Panc1 (cell line): ENCODE measurements around the gene MAD1L1. TPM values are rescaled to one million over a fixed set of nuclear protein-coding genes. Genes with fewer than 3 reads are reported as not detected.

ENCODE experiments used
- ATAC-seq: fragments of 200-7000 bp; cut with Tn5 transposase; 2 replicates; pipeline ENCODE4 v1.9.1; 2020; ENCODE audit warnings: mild to moderate bottlenecking, moderate library complexity
- BruUV-seq: library from RNA; stranded (reverse); fragments of 400-500 nt; replicated peaks from 2 replicates; lab custom pipeline; 2021; lab: Mats Ljungman, UMichigan
- CTCF ChIA-PET: fragments of 300-600 bp; sonication (Branson Sonifier 250); formaldehyde crosslinking; loops from one replicate; lab custom pipeline; 2022; ENCODE audit warnings: antibody characterized with exemption; lab: Charles Lee
- POLR2A ChIA-PET: fragments of 300-600 bp; sonication (Branson Sonifier 250); formaldehyde crosslinking; loops from one replicate; lab custom pipeline; 2022; ENCODE audit warnings: antibody characterized with exemption; lab: Charles Lee
- DNase-seq: peaks from one replicate; pipeline ENCODE4 v3.0.0-alpha.2; 2010; ENCODE audit warnings: low read depth, low spot score
- H3K27ac ChIP-seq: 2 replicates; pipeline ENCODE4 v1.5.1; 2011; ENCODE audit warnings: mild to moderate bottlenecking, low read length, inconsistent platforms
- H3K27me3 ChIP-seq: fragments of 200-500 bp; sonication (Bioruptor generic); 2 replicates; pipeline ENCODE4 v1.6.0; 2014; ENCODE audit warnings: low read length, inconsistent platforms; ENCODE audit not compliant: control insufficient read depth, insufficient read depth
- H3K36me3 ChIP-seq: fragments of 200-500 bp; sonication (Bioruptor generic); 2 replicates; pipeline ENCODE4 v1.5.1; 2014; ENCODE audit warnings: inconsistent platforms, mild to moderate bottlenecking, low read length, moderate library complexity; ENCODE audit not compliant: control insufficient read depth, insufficient read depth
- H3K4me1 ChIP-seq: 2 replicates; pipeline ENCODE4 v1.5.1; 2011; ENCODE audit warnings: inconsistent platforms, mild to moderate bottlenecking, low read length, moderate library complexity; ENCODE audit not compliant: control insufficient read depth, insufficient read depth
- H3K4me3 ChIP-seq, 2 experiments: 2 replicates each; pipeline ENCODE4 v1.5.1; 2011 to 2012; ENCODE audit warnings: low read depth in 2 of 2, low read length in 2 of 2, mild to moderate bottlenecking in 2 of 2, inconsistent platforms in 1 of 2, moderate library complexity in 1 of 2
- H3K9me3 ChIP-seq: fragments of 200-500 bp; sonication (Bioruptor generic); 2 replicates; pipeline ENCODE4 v1.5.1; 2014; ENCODE audit warnings: low read depth, mild to moderate bottlenecking, inconsistent platforms, low read length, moderate library complexity; ENCODE audit not compliant: control insufficient read depth, insufficient read depth
- CTCF ChIP-seq: fragments of 450-650 bp; IDR thresholded peaks from 2 replicates; pipeline ENCODE4 v1.5.1; 2017; ENCODE audit warnings: mild to moderate bottlenecking
- POLR2AphosphoS5 ChIP-seq: IDR thresholded peaks from 2 replicates; pipeline ENCODE4 v1.6.1; 2012; ENCODE audit warnings: mild to moderate bottlenecking, low read depth, low read length, moderate library complexity
- REST ChIP-seq, 2 experiments: IDR thresholded peaks; 2 replicates each; pipeline ENCODE4 v1.6.1; 2011 to 2012; ENCODE audit warnings: low read depth in 2 of 2, control low read depth in 1 of 2, low read length in 1 of 2, mild to moderate bottlenecking in 1 of 2, moderate library complexity in 1 of 2; ENCODE audit not compliant: insufficient read depth in 1 of 2
- SIN3A ChIP-seq: IDR thresholded peaks from 2 replicates; pipeline ENCODE4 v1.6.1; 2012; ENCODE audit warnings: low read depth, mild to moderate bottlenecking, low read length, moderate library complexity, borderline replicate concordance; ENCODE audit not compliant: insufficient read depth
- TCF7L2 ChIP-seq: IDR thresholded peaks from 2 replicates; pipeline ENCODE4 v1.6.1; 2011; ENCODE audit warnings: mild to moderate bottlenecking, low read depth, low read length, inconsistent platforms
- in situ Hi-C: cut with HindIII; loops from 2 replicates; pipeline ENCODE4 v1.10.0; 2016; ENCODE audit warnings: low sequenced_read_pairs, low pct_unique_long_range_greater_than_20kb
- intact Hi-C: fragments of 100-400 bp; cut with micrococcal nuclease; formaldehyde crosslinking; loops from one replicate; pipeline ENCODE4 v1.10.0; 2022; ENCODE audit not compliant: unreplicated experiment
- total RNA-seq: library from RNA; stranded (reverse); gene quantifications from one replicate; pipeline ENCODE4 v1.2.1, GENCODE V29; 2021; ENCODE audit not compliant: unreplicated experiment

MAD1L1 gene
- total RNA-seq, 1 experiment from 2014 or later, result 70.8 TPM

DNA sequence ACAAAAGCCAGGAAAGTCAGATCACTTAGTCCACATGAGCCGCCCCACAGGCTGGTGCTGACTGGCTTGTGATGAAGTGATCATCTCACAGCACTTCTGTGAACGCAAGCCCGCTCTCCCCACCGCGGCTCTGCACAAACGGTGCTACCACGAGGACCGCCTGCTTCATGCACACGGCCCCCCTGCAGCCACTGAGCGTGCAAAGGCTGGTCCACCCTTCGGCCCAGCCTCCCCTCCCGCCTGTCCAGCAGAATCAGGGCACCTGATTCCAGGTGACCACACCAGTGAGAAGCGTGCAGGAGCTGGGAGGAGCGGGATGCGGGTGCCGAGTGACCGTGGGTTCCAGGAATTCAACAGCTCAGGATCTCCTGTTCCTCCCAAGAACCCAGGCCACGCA, 32.2 kb downstream of the MAD1L1 start:
- H3K4me1 ChIP-seq, result no peaks in the 10 kb centered on the region
- intact Hi-C loops, result no loop called here
- H3K36me3 ChIP-seq, result no peaks in the 10 kb centered on the region
- in situ Hi-C loops, result no loop called here
- no peak overlapping the region for H3K4me3 ChIP-seq
- no peaks in the 10 kb centered on the region for H3K27me3 ChIP-seq
- ChIA-PET POLR2A (no interaction called here), CTCF (no interaction called here)
- BruUV-seq, result no TSS peak
- ATAC-seq (no peak), DNase-seq (no peak)
- no peak for TF ChIP-seq POLR2AphosphoS5
- no peak for TF ChIP-seq TCF7L2
- TF ChIP-seq CTCF, result no peak
- no peak for TF ChIP-seq SIN3A
- no peak for TF ChIP-seq REST (IDR thresholded peaks at IDR 0.05; ENCODE audit: insufficient read depth in 1 of 2, low read depth in 2 of 2, low read length in 1 of 2)
- no peak overlapping the region for H3K27ac ChIP-seq
- H3K9me3 ChIP-seq, result no peaks in the 10 kb centered on the region

GRCh38 chr7:2199956-2200583, 32.7 kb downstream of the MAD1L1 start:
- no peaks in the 10 kb centered on the region for H3K27me3 ChIP-seq
- no peaks in the 10 kb centered on the region for H3K36me3 ChIP-seq
- ChIA-PET CTCF (no interaction called here), POLR2A (no interaction called here)
- H3K4me3 ChIP-seq, result no peak overlapping the region
- intact Hi-C loops (no loop called here), in situ Hi-C loops (loop anchor here (10.0 kb wide), 1 partner anchor 65 kb away; no protein-coding TSS in a partner anchor)
- DNase-seq, result no peak
- BruUV-seq, result no TSS peak
- H3K27ac ChIP-seq, result no peak overlapping the region
- H3K4me1 ChIP-seq, result no peaks in the 10 kb centered on the region
- ATAC-seq, result no peak
- TF ChIP-seq CTCF (no peak), TCF7L2 (no peak), SIN3A (no peak), POLR2AphosphoS5 (no peak), REST (IDR thresholded peaks at IDR 0.05; ENCODE audit: insufficient read depth in 1 of 2, low read depth in 2 of 2, low read length in 1 of 2) (no peak)
- no peaks in the 10 kb centered on the region for H3K9me3 ChIP-seq
